Caco-2 (cell line): ENCODE results near the gene YY1. TPM values are rescaled to one million over a fixed set of nuclear protein-coding genes. Genes with fewer than 3 reads are reported as not detected.

ENCODE experiments used
- BruUV-seq: library from RNA; stranded (reverse); fragments of 400-500 nt; replicated peaks from 2 replicates; lab custom pipeline; 2021; lab: Mats Ljungman, UMichigan
- CTCF ChIA-PET: fragments of 300-600 bp; sonication (Branson Sonifier 250); formaldehyde crosslinking; loops from one replicate; lab custom pipeline; 2022; ENCODE audit warnings: antibody characterized with exemption; lab: Charles Lee
- POLR2A ChIA-PET: fragments of 300-600 bp; sonication (Branson Sonifier 250); formaldehyde crosslinking; loops from one replicate; lab custom pipeline; 2022; ENCODE audit warnings: antibody characterized with exemption; lab: Charles Lee
- DNase-seq, 2 experiments: peaks; one replicate each; pipeline versions ENCODE4 v3.0.0 to v3.0.0-alpha.2; 2020 to 2022
- H3K27me3 ChIP-seq: replicated peaks from 2 replicates; pipeline ENCODE4 v1.6.0; 2011; ENCODE audit warnings: low read length; ENCODE audit not compliant: control insufficient read depth, insufficient read depth
- H3K36me3 ChIP-seq: 2 replicates; pipeline ENCODE4 v1.5.1; 2011; ENCODE audit warnings: low read length; ENCODE audit not compliant: control insufficient read depth, insufficient read depth
- H3K4me1 ChIP-seq: fragments of 250-450 bp; sonication (Bioruptor Pico); 2 replicates; pipeline ENCODE4 v1.5.1; 2020; ENCODE audit warnings: mild to moderate bottlenecking
- H3K4me3 ChIP-seq: 2 replicates; pipeline ENCODE4 v1.5.1; 2011; ENCODE audit warnings: low read depth, mild to moderate bottlenecking, control low read depth, low read length
- H3K9me3 ChIP-seq: fragments of 250-450 bp; sonication (Bioruptor Pico); 2 replicates; pipeline ENCODE4 v1.5.1; 2020; ENCODE audit warnings: mild to moderate bottlenecking, moderate library complexity
- H3K27ac Mint-ChIP-seq: one replicate; pipeline ENCODE4 v1.8.0; 2022; ENCODE audit warnings: mixed read lengths; ENCODE audit not compliant: unreplicated experiment
- H3K27me3 Mint-ChIP-seq: one replicate; pipeline ENCODE4 v1.8.0; 2022; ENCODE audit warnings: mixed read lengths; ENCODE audit not compliant: insufficient read depth, unreplicated experiment
- H3K36me3 Mint-ChIP-seq: one replicate; pipeline ENCODE4 v1.8.0; 2022; ENCODE audit warnings: mild to moderate bottlenecking, mixed read lengths; ENCODE audit not compliant: insufficient read depth, unreplicated experiment
- H3K4me1 Mint-ChIP-seq: one replicate; pipeline ENCODE4 v1.8.0; 2022; ENCODE audit warnings: low read depth, mixed read lengths; ENCODE audit not compliant: unreplicated experiment
- H3K4me3 Mint-ChIP-seq: one replicate; pipeline ENCODE4 v1.8.0; 2022; ENCODE audit warnings: mild to moderate bottlenecking, moderate library complexity, mixed read lengths; ENCODE audit not compliant: unreplicated experiment
- H3K9me3 Mint-ChIP-seq: one replicate; pipeline ENCODE4 v1.8.0; 2022; ENCODE audit warnings: mixed read lengths; ENCODE audit not compliant: unreplicated experiment
- CTCF ChIP-seq, 2 experiments: fragments of 200-600 bp in 1 of 2; IDR thresholded peaks; 1 replicate in 1 of 2; 2 replicates in 1 of 2; pipeline versions ENCODE4 v1.5.1 to v1.8.0; 2011 to 2022; ENCODE audit warnings: antibody characterized with exemption in 1 of 2, control low read depth in 1 of 2, inconsistent platforms in 1 of 2, low read depth in 1 of 2, low read length in 1 of 2, mild to moderate bottlenecking in 1 of 2, moderate library complexity in 1 of 2; ENCODE audit not compliant: insufficient read depth in 1 of 2, severe bottlenecking in 1 of 2, unreplicated experiment in 1 of 2
- intact Hi-C: fragments of 100-400 bp; cut with micrococcal nuclease; formaldehyde crosslinking; loops from one replicate; pipeline ENCODE4 v1.10.0; 2022; ENCODE audit not compliant: unreplicated experiment
- total RNA-seq: library from RNA; stranded (reverse); gene quantifications from 2 replicates; pipeline ENCODE4 v1.2.3, GENCODE V29; 2022

The YY1 gene
- total RNA-seq, 1 experiment from 2014 or later: 94.1 TPM

DNA sequence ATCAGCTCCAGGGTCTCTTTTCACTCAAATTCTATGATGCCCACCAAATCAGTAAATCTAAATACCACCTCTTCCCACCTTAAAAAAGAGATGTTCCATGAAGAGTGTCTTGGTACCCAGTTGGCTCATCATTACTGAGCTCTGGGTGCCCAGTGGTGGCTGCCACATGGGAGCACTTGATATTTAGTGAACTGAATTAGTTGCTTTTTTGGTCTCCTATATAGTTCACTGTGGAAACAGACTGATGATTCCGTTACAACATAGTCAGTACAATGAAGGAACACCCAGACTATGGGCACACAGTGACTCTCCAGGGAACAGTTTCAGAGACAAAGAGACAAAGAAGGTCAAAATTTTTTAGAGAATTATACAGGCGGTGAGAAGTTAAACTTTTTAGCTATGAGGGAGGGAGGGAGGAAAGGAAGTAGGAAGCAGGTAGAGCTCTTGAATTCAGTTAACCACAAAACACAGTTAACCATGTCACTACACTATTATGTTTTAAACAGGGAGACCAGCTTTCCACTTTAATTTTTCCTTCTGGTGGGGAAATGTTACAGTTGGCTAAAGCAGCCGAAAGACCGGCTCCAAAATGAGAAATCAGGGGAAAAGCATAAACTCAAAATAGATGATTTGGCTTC, 14.6 kb upstream of the YY1 start:
- no TSS peak for BruUV-seq

DNA sequence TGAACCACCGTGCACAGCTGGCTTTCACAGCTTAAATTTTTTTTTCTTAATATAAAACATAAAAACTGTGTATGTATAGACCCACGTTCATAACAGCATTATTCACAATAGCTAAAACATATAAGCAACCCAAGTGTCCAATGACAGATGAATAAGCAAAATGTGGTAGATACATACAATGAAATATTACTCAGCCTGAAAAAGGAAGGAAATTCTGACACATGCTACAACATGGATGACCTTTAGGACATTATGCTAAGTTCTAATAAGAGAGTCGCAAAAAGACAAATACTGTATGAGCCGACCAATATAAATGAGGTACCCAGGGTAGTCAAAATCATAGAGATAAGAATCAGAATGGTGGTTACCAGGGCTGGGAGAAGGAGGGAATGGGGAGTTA, 13.8 kb upstream of the YY1 start:
- CTCF ChIA-PET: no interaction called here
- no peaks in the 10 kb centered on the region for H3K36me3 Mint-ChIP-seq
- no TSS peak for BruUV-seq
- Histone ChIP-seq H3K27me3 (no peaks in the 10 kb centered on the region), H3K9me3 (no peaks in the 10 kb centered on the region), H3K4me3 (no peak overlapping the region), H3K4me1 (peaks cover 13% of the 10 kb centered on the region; the same call in 1 of the 2 replicates), H3K36me3 (no peaks in the 10 kb centered on the region; the same call in 1 of the 2 replicates)
- no peaks in the 10 kb centered on the region for H3K4me1 Mint-ChIP-seq
- POLR2A ChIA-PET: interaction anchor here (1.3 kb wide), 1 partner anchor 11 kb away, joined by 3 read pairs; no protein-coding TSS in a partner anchor
- no peak for DNase-seq
- H3K27me3 Mint-ChIP-seq: no peaks in the 10 kb centered on the region
- no peak overlapping the region for H3K27ac Mint-ChIP-seq
- no peaks in the 10 kb centered on the region for H3K9me3 Mint-ChIP-seq
- no peak overlapping the region for H3K4me3 Mint-ChIP-seq
- TF ChIP-seq CTCF (IDR thresholded peaks at IDR 0.05; ENCODE audit: insufficient read depth in 1 of 2, low read depth in 1 of 2, low read length in 1 of 2, severe bottlenecking in 1 of 2, unreplicated experiment in 1 of 2): no peak
- intact Hi-C loops: no loop called here

More for the DNA sequence above, 14.6 kb upstream of the YY1 start:
- Histone ChIP-seq H3K27me3 (no peaks in the 10 kb centered on the region), H3K9me3 (no peaks in the 10 kb centered on the region), H3K4me3 (no peak overlapping the region), H3K4me1 (peaks cover 13% of the 10 kb centered on the region; the same call in 1 of the 2 replicates), H3K36me3 (no peaks in the 10 kb centered on the region; the same call in 1 of the 2 replicates)
- no peaks in the 10 kb centered on the region for H3K36me3 Mint-ChIP-seq
- H3K9me3 Mint-ChIP-seq: no peaks in the 10 kb centered on the region
- no peak overlapping the region for H3K27ac Mint-ChIP-seq
- no peak for DNase-seq
- no peak for TF ChIP-seq CTCF (IDR thresholded peaks at IDR 0.05; ENCODE audit: insufficient read depth in 1 of 2, low read depth in 1 of 2, low read length in 1 of 2, severe bottlenecking in 1 of 2, unreplicated experiment in 1 of 2)
- no peak overlapping the region for H3K4me3 Mint-ChIP-seq
- no peaks in the 10 kb centered on the region for H3K27me3 Mint-ChIP-seq
- H3K4me1 Mint-ChIP-seq: no peaks in the 10 kb centered on the region
- ChIA-PET CTCF (no interaction called here), POLR2A (interaction anchor here (0.7 to 1.3 kb wide), 3 partner anchors 10 to 12 kb away, joined by 3 to 4 read pairs (median 3); no protein-coding TSS in a partner anchor)
- intact Hi-C loops: no loop called here

- Mint-ChIP-seq H3K4me3 (no peak overlapping the region), H3K9me3 (no peaks in the 10 kb centered on the region), H3K36me3 (peaks cover 12% of the 10 kb centered on the region), H3K27ac (no peak overlapping the region), H3K4me1 (no peaks in the 10 kb centered on the region), H3K27me3 (no peaks in the 10 kb centered on the region)
- BruUV-seq: no TSS peak
- no peaks in the 10 kb centered on the region for H3K27me3 ChIP-seq
- no peaks in the 10 kb centered on the region for H3K4me1 ChIP-seq
- intact Hi-C loops: no loop called here
- TF ChIP-seq CTCF (IDR thresholded peaks at IDR 0.05; ENCODE audit: insufficient read depth in 1 of 2, low read depth in 1 of 2, low read length in 1 of 2, severe bottlenecking in 1 of 2, unreplicated experiment in 1 of 2): no peak
- no peak for DNase-seq
- H3K9me3 ChIP-seq: no peaks in the 10 kb centered on the region
- no peak overlapping the region for H3K4me3 ChIP-seq
- CTCF ChIA-PET: no interaction called here
- POLR2A ChIA-PET: no interaction called here
- H3K36me3 ChIP-seq: no peaks in the 10 kb centered on the region; the same call in 1 of the 2 replicates
These were observed 8.6 kb upstream of the YY1 start for GRCh38 chr14:100230361-100230760.
